ENCODE measurements around the gene HSD17B12.

The HSD17B12 gene

GRCh38 chr11:43803766-43804165, 123.2 kb downstream of the HSD17B12 start:
- no peak for DNase-seq (ENCODE audit: low read depth, low spot score)

- DNase-seq (ENCODE audit: low read depth, low spot score): no peak
Measured at GRCh38 chr11:43806976-43807375, 126.4 kb downstream of the HSD17B12 start.

- DNase-seq (ENCODE audit: low read depth, low spot score): no peak
Measured at GRCh38 chr11:43810929-43811596, 130.5 kb downstream of the HSD17B12 start.

GRCh38 chr11:43812471-43812870, 131.9 kb downstream of the HSD17B12 start:
- DNase-seq (ENCODE audit: low read depth, low spot score): no peak

GRCh38 chr11:43818220-43818619, 137.7 kb downstream of the HSD17B12 start:
- DNase-seq (ENCODE audit: low read depth, low spot score): no peak

GRCh38 chr11:43819926-43820325, 139.4 kb downstream of the HSD17B12 start:
- no peak for DNase-seq (ENCODE audit: low read depth, low spot score)

GRCh38 chr11:43823316-43823715, 142.8 kb downstream of the HSD17B12 start:
- DNase-seq (ENCODE audit: low read depth, low spot score): no peak

- no peak for DNase-seq (ENCODE audit: low read depth, low spot score)
Measured at GRCh38 chr11:43823851-43824250, 143.3 kb downstream of the HSD17B12 start.

- DNase-seq (ENCODE audit: low read depth, low spot score): no peak
Measured at GRCh38 chr11:43825217-43825816, 144.8 kb downstream of the HSD17B12 start.

- peak; percentile 87 for DNase-seq (ENCODE audit: low read depth, low spot score)
Measured at GRCh38 chr11:43830928-43831440, 150.4 kb downstream of the HSD17B12 start.

GRCh38 chr11:43832536-43832935, 152.0 kb downstream of the HSD17B12 start:
- DNase-seq (ENCODE audit: low read depth, low spot score): no peak

- no peak for DNase-seq (ENCODE audit: low read depth, low spot score)
Measured at GRCh38 chr11:43833657-43834073, 153.1 kb downstream of the HSD17B12 start.

- DNase-seq (ENCODE audit: low read depth, low spot score): no peak
Measured at GRCh38 chr11:43834286-43834685, 153.7 kb downstream of the HSD17B12 start.

GRCh38 chr11:43835104-43835503, 154.6 kb downstream of the HSD17B12 start:
- no peak for DNase-seq (ENCODE audit: low read depth, low spot score)

- no peak for DNase-seq (ENCODE audit: low read depth, low spot score)
Measured at GRCh38 chr11:43837879-43838278, 157.3 kb downstream of the HSD17B12 start.

GRCh38 chr11:43842021-43842420, 161.5 kb downstream of the HSD17B12 start:
- DNase-seq (ENCODE audit: low read depth, low spot score): no peak

GRCh38 chr11:43845816-43846215, 165.3 kb downstream of the HSD17B12 start:
- DNase-seq (ENCODE audit: low read depth, low spot score): no peak

GRCh38 chr11:43852057-43852636, 171.6 kb downstream of the HSD17B12 start:
- peak; percentile 41 for DNase-seq (ENCODE audit: low read depth, low spot score)

GRCh38 chr11:43853781-43854180, 173.2 kb downstream of the HSD17B12 start:
- DNase-seq (ENCODE audit: low read depth, low spot score): no peak

GRCh38 chr11:43856993-43857392, 176.5 kb downstream of the HSD17B12 start:
- DNase-seq (ENCODE audit: low read depth, low spot score): no peak

GRCh38 chr11:43861141-43861540, 180.6 kb downstream of the HSD17B12 start:
- no peak for DNase-seq (ENCODE audit: low read depth, low spot score)

- no peak for DNase-seq (ENCODE audit: low read depth, low spot score)
Measured at GRCh38 chr11:43866520-43866919, 186.0 kb downstream of the HSD17B12 start.

- no peak for DNase-seq (ENCODE audit: low read depth, low spot score)
Measured at GRCh38 chr11:43866969-43867368, 186.4 kb downstream of the HSD17B12 start.
